H1 (cell line): ENCODE results near the gene MAP2K5. TPM values are rescaled to one million over a fixed set of nuclear protein-coding genes. Genes with fewer than 3 reads are reported as not detected.

ENCODE experiments used
- CTCF ChIA-PET: fragments of 300-600 bp; sonication (Branson Sonifier 250); formaldehyde crosslinking; loops from one replicate; lab custom pipeline; 2021; ENCODE audit not compliant: partially characterized antibody; lab: Charles Lee
- POLR2A ChIA-PET: fragments of 300-600 bp; sonication (Branson Sonifier 250); formaldehyde crosslinking; loops from one replicate; lab custom pipeline; 2021; ENCODE audit warnings: inconsistent platforms; ENCODE audit not compliant: partially characterized antibody; lab: Charles Lee
- DNase-seq, 2 experiments: peaks; one replicate each; pipeline versions ENCODE4 v3.0.0 to v3.0.0-alpha.2; 2010 to 2022; ENCODE audit warnings: low spot score in 2 of 2, low read depth in 1 of 2, mixed read lengths in 1 of 2
- FAIRE-seq: peaks from 2 replicates; lab custom pipeline; 2011; peaks lifted over from hg19 to GRCh38; lab: Jason Lieb, UNC
- H2AFZ ChIP-seq: 2 replicates; pipeline ENCODE4 v1.8.1; 2012; ENCODE audit warnings: low read length, inconsistent platforms
- H2AK5ac ChIP-seq: 2 replicates; pipeline ENCODE4 v1.6.1; 2013; ENCODE audit warnings: low read depth, low read length
- H2BK120ac ChIP-seq: replicated peaks from 2 replicates; pipeline ENCODE3; 2013; ENCODE audit warnings: low read depth, low read length, inconsistent platforms
- H2BK12ac ChIP-seq: 2 replicates; pipeline ENCODE4 v1.6.1; 2013; ENCODE audit warnings: low read depth, low read length
- H2BK15ac ChIP-seq: 2 replicates; pipeline ENCODE4 v1.6.1; 2013; ENCODE audit warnings: low read length
- H2BK20ac ChIP-seq: 2 replicates; pipeline ENCODE4 v1.6.1; 2013; ENCODE audit warnings: low read length
- H2BK5ac ChIP-seq: 2 replicates; pipeline ENCODE4 v1.6.1; 2013; ENCODE audit warnings: low read depth, low read length
- H3K14ac ChIP-seq: 2 replicates; pipeline ENCODE4 v1.6.1; 2013; ENCODE audit warnings: inconsistent platforms; ENCODE audit not compliant: insufficient read length
- H3K18ac ChIP-seq: 2 replicates; pipeline ENCODE4 v1.6.1; 2013; ENCODE audit warnings: low read length; ENCODE audit errors: extremely low read depth
- H3K23ac ChIP-seq: 2 replicates; pipeline ENCODE4 v1.6.1; 2013; ENCODE audit warnings: inconsistent platforms; ENCODE audit not compliant: insufficient read length
- H3K23me2 ChIP-seq: 2 replicates; pipeline ENCODE4 v1.6.1; 2013; ENCODE audit warnings: low read depth, low read length
- H3K27ac ChIP-seq: 2 replicates; pipeline ENCODE4 v1.6.1; 2011; ENCODE audit warnings: low read depth, low read length, inconsistent platforms
- H3K27me3 ChIP-seq, 4 experiments: replicated peaks in 1 of 4; 1 replicate in 1 of 4; 2 replicates in 3 of 4; pipeline versions ENCODE4 v1.6.1 to v1.8.1; 2011 to 2013; ENCODE audit warnings: low read length in 3 of 4, mild to moderate bottlenecking in 3 of 4, inconsistent platforms in 2 of 4, mixed read lengths in 2 of 4, moderate library complexity in 1 of 4; ENCODE audit not compliant: control insufficient read depth in 3 of 4, insufficient read depth in 3 of 4; ENCODE audit errors: extremely low read depth in 1 of 4
- H3K36me3 ChIP-seq, 4 experiments: 2 replicates each; pipeline versions ENCODE4 v1.6.1 to v1.8.1; 2011 to 2013; ENCODE audit warnings: mild to moderate bottlenecking in 4 of 4, low read length in 3 of 4, moderate library complexity in 2 of 4, control low read depth in 1 of 4, inconsistent platforms in 1 of 4; ENCODE audit not compliant: insufficient read depth in 4 of 4, control insufficient read depth in 2 of 4
- H3K4ac ChIP-seq: replicated peaks from 2 replicates; pipeline ENCODE3; 2013; ENCODE audit warnings: low read length, low read depth, mixed read lengths, inconsistent platforms; ENCODE audit not compliant: insufficient read length
- H3K4me1 ChIP-seq, 4 experiments: replicated peaks in 1 of 4; 1 replicate in 1 of 4; 2 replicates in 3 of 4; pipeline versions ENCODE4 v1.6.1 to v1.8.1; 2011 to 2013; ENCODE audit warnings: low read length in 3 of 4, inconsistent platforms in 2 of 4, mixed read lengths in 1 of 4; ENCODE audit not compliant: insufficient read depth in 4 of 4, control insufficient read depth in 3 of 4
- H3K4me2 ChIP-seq, 2 experiments: 2 replicates each; pipeline versions ENCODE4 v1.6.1 to v1.8.1; 2011 to 2013; ENCODE audit warnings: low read depth in 2 of 2, low read length in 2 of 2, control low read depth in 1 of 2, inconsistent platforms in 1 of 2, mild to moderate bottlenecking in 1 of 2; ENCODE audit not compliant: insufficient read depth in 1 of 2
- H3K4me3 ChIP-seq, 4 experiments: fragments of 200-600, 300-600 bp in 1 of 4; sonication (generic), shearing (Covaris generic), sonication (Bioruptor Twin) in 1 of 4; 2 replicates each; pipeline versions ENCODE4 v1.5.1 to v1.8.1; 2011 to 2016; ENCODE audit warnings: low read length in 4 of 4, low read depth in 3 of 4, control low read depth in 2 of 4, inconsistent platforms in 2 of 4, mild to moderate bottlenecking in 2 of 4, mixed read lengths in 1 of 4, moderate library complexity in 1 of 4; ENCODE audit not compliant: insufficient read depth in 2 of 4; ENCODE audit errors: extremely low read depth in 1 of 4
- H3K56ac ChIP-seq: replicated peaks from 2 replicates; pipeline ENCODE3; 2013; ENCODE audit warnings: low read depth, mild to moderate bottlenecking, mixed read lengths, low read length, inconsistent platforms; ENCODE audit not compliant: insufficient read length
- H3K79me1 ChIP-seq: 2 replicates; pipeline ENCODE4 v1.6.1; 2013; ENCODE audit warnings: low read depth, low read length, control low read depth
- H3K79me2 ChIP-seq, 2 experiments: 2 replicates each; pipeline versions ENCODE4 v1.6.1 to v1.8.1; 2012 to 2013; ENCODE audit warnings: low read length in 2 of 2, mild to moderate bottlenecking in 2 of 2, inconsistent platforms in 1 of 2; ENCODE audit not compliant: insufficient read depth in 2 of 2, control insufficient read depth in 1 of 2
- H3K9ac ChIP-seq, 4 experiments: replicated peaks in 1 of 4; 1 replicate in 1 of 4; 2 replicates in 3 of 4; pipeline versions ENCODE4 v1.6.1 to v1.8.1; 2011 to 2013; ENCODE audit warnings: low read depth in 3 of 4, low read length in 3 of 4, control low read depth in 2 of 4, mild to moderate bottlenecking in 2 of 4, moderate library complexity in 2 of 4, inconsistent platforms in 1 of 4; ENCODE audit errors: extremely low read depth in 1 of 4
- H3K9me3 ChIP-seq, 2 experiments: 2 replicates each; pipeline versions ENCODE4 v1.6.1 to v1.8.1; 2012 to 2013; ENCODE audit warnings: mild to moderate bottlenecking in 2 of 2, moderate library complexity in 2 of 2, control low read depth in 1 of 2, inconsistent platforms in 1 of 2, low read depth in 1 of 2, low read length in 1 of 2, mixed read lengths in 1 of 2; ENCODE audit not compliant: insufficient read depth in 2 of 2
- H4K20me1 ChIP-seq, 2 experiments: replicated peaks in 1 of 2; 2 replicates each; pipeline versions ENCODE3 to v1.8.1; 2011 to 2013; ENCODE audit warnings: inconsistent platforms in 2 of 2, low read length in 2 of 2, mild to moderate bottlenecking in 1 of 2; ENCODE audit not compliant: insufficient read depth in 2 of 2, control insufficient read depth in 1 of 2
- H4K5ac ChIP-seq: 2 replicates; pipeline ENCODE4 v1.6.1; 2013; ENCODE audit warnings: low read length, low read depth, mixed read lengths, inconsistent platforms; ENCODE audit not compliant: insufficient read length
- H4K8ac ChIP-seq: 2 replicates; pipeline ENCODE4 v1.8.0; 2013; ENCODE audit warnings: mild to moderate bottlenecking, moderate library complexity, low read length, inconsistent platforms; ENCODE audit not compliant: insufficient read depth; ENCODE audit errors: extremely low read depth
- H4K91ac ChIP-seq: replicated peaks from 2 replicates; pipeline ENCODE3; 2013; ENCODE audit warnings: low read length, mixed read lengths, inconsistent platforms; ENCODE audit not compliant: insufficient read length
- JUN ChIP-seq: IDR thresholded peaks from 2 replicates; pipeline ENCODE4 v1.6.1; 2011; ENCODE audit warnings: low read depth, mild to moderate bottlenecking, improper control_type of control experiment, low read length
- RAD21 ChIP-seq, 2 experiments: IDR thresholded peaks in 1 of 2; conservative IDR thresholded peaks in 1 of 2; 2 replicates each; pipeline ENCODE4 v1.6.1; 2011; ENCODE audit warnings: low read depth in 2 of 2, low read length in 2 of 2, improper control_type of control experiment in 1 of 2, inconsistent platforms in 1 of 2, mild to moderate bottlenecking in 1 of 2, moderate library complexity in 1 of 2
- SP1 ChIP-seq: IDR thresholded peaks from 2 replicates; pipeline ENCODE4 v1.6.1; 2011; ENCODE audit warnings: low read depth, low read length
- SP2 ChIP-seq: IDR thresholded peaks from 2 replicates; pipeline ENCODE4 v1.6.1; 2012; ENCODE audit warnings: mild to moderate bottlenecking, low read length, inconsistent platforms
- TEAD4 ChIP-seq: IDR thresholded peaks from 2 replicates; pipeline ENCODE4 v1.6.1; 2012; ENCODE audit warnings: low read depth, low read length, inconsistent platforms, mixed read lengths
- USF2 ChIP-seq: IDR thresholded peaks from 2 replicates; pipeline ENCODE4 v1.6.1; 2011; ENCODE audit warnings: low read length, improper control_type of control experiment
- WGBS, 2 experiments: shearing (Covaris generic) in 1 of 2; methylation state at CpG; one replicate each; pipeline versions ENCODE4 v1.1.6 to v1.1.7; 2013 to 2015; ENCODE audit warnings: low lambda C conversion rate in 2 of 2, mixed read lengths in 2 of 2, inconsistent platforms in 1 of 2, low coverage in 1 of 2, missing lambda C conversion rate in 1 of 2; ENCODE audit not compliant: insufficient replicate concordance in 2 of 2, insufficient coverage in 1 of 2, insufficient read length in 1 of 2; ENCODE audit errors: extremely low coverage in 1 of 2, missing lambda C conversion rate in 1 of 2; 5-methylcytosine and 5-hydroxymethylcytosine counted together
- polyA plus RNA-seq, 7 experiments: library from polyadenylated mRNA; depleted of rRNA in 3 of 7; stranded (reverse) in 5 of 7; unstranded in 2 of 7; fragments of >200 nt in 5 of 7; fragments of 200-250 nt in 2 of 7; gene quantifications; 1 replicate in 5 of 7; 2 replicates in 1 of 7; 4 replicates in 1 of 7; pipeline versions ENCODE4 v1.2.1 to v1.2.3, GENCODE V29; 2011 to 2013; ENCODE audit warnings: missing spikeins in 2 of 7, mixed read lengths in 2 of 7
- total RNA-seq: library from RNA; stranded (reverse); fragmentation: NEBNext Ultra II Directional; extraction: Animal tissue kit (Norgen Biotek cat#: 25700); gene quantifications from 2 replicates; pipeline ENCODE4 v1.2.1, GENCODE V29; 2021
- TF ChIP-seq, protein P1 (sequence below): IDR thresholded peaks from 2 replicates; pipeline ENCODE4 v1.6.1; 2012; ENCODE audit warnings: inconsistent platforms

MAP2K5 gene
- total and polyA plus RNA-seq, 2 of the 8 experiments (the other 6 are each of a cell fraction or from before 2014, with no cell fraction given), result 4.4 to 15.8 TPM

- Histone ChIP-seq H3K23ac (no peak overlapping the region), H3K56ac (no peak overlapping the region), H4K91ac (no peak overlapping the region), H3K18ac (no peak overlapping the region), H3K23me2 (no peaks in the 10 kb centered on the region; the same call in 1 of the 2 replicates), H2BK120ac (no peak overlapping the region), H3K4me1 (no peaks in the 10 kb centered on the region), H3K4me3 (no peak overlapping the region), H4K20me1 (no peaks in the 10 kb centered on the region), H2BK5ac (no peak overlapping the region), H3K36me3 (no peaks in the 10 kb centered on the region), H3K9ac (no peak overlapping the region), H3K4me2 (no peak overlapping the region), H4K8ac (no peak overlapping the region), H2BK12ac (no peak overlapping the region), H3K27me3 (no peaks in the 10 kb centered on the region), H3K79me2 (no peaks in the 10 kb centered on the region), H3K9me3 (no peaks in the 10 kb centered on the region), H3K79me1 (no peaks in the 10 kb centered on the region), H2BK15ac (no peak overlapping the region), H3K14ac (no peak overlapping the region), H2AFZ (no peak overlapping the region), H4K5ac (no peak overlapping the region), H2AK5ac (no peak overlapping the region), H2BK20ac (no peak overlapping the region), H3K27ac (no peak overlapping the region), H3K4ac (no peak overlapping the region)
- FAIRE-seq, result no peak
- CTCF ChIA-PET, result interaction anchor here (0.7 to 1.1 kb wide), 4 partner anchors 9 to 89 kb away, joined by 3 to 4 read pairs (median 3); no protein-coding TSS in a partner anchor
- 86% methylated on average over 3 of the region's 3 CpGs; no CpG with 5 or more reads in 1 of the 2 experiments for WGBS, 2 experiments
- POLR2A ChIA-PET, result no interaction called here
- DNase-seq, result no peak
- TF ChIP-seq, protein P1, sequence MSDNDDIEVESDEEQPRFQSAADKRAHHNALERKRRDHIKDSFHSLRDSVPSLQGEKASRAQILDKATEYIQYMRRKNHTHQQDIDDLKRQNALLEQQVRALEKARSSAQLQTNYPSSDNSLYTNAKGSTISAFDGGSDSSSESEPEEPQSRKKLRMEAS, result no peak
- TF ChIP-seq USF2 (no peak), SP1 (no peak), JUN (no peak), TEAD4 (no peak), RAD21 (IDR thresholded peaks at IDR 0.05 in 1 of 2, conservative IDR thresholded peaks at IDR 0.05 in 1 of 2; ENCODE audit: low read depth in 2 of 2, low read length in 2 of 2) (no peak), SP2 (no peak)
These were observed 99.0 kb downstream of the MAP2K5 start for GRCh38 chr15:67641453-67641852.
